ENCODE data around the gene COL18A1. TPM values are rescaled to one million over a fixed set of nuclear protein-coding genes. Genes with fewer than 3 reads are reported as not detected.

The COL18A1 gene
- total RNA-seq, 1 experiment from 2014 or later: 77.0 TPM

DNA sequence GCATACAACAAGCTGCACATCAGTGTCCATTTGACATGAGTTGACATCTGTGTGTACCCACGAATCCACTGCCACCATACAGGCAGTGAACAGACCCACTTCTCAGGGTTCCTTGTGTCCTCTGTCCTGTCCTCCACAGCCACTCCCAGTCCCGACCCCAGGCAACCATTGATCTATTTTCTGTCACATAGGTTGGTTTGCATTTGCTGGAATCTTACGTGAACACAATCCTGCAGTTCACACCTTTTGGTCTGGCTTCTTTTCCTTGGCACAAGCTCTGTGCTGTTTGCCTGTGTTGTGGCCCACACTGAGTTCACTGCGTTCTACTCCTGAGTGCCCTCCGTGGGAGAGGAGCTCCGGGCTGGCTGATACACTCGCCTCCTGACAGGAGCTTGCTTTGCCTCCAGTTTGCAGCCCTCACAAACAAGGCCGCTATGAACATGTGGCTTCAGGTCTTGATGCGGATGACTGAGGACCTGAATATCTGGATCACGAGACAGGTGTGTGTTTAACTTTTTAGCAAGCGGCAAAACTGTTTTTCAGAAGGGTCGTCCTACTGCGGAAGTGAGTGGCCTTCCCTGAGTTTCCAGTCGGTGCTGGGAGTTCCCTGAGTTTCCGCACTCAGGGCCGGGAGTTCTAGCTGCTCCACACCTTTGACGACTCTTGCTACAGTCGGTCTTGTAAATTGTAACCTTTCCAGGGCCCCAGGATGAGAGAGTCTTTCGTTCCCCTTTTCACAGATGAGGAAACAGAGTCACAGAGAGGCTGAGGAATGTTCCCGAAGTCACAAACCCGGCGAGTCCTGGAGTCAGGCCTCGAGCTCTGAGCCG, 13.0 kb upstream of the COL18A1 start:
- H3K79me2 ChIP-seq (ENCODE audit: low read length): no peaks in the 10 kb centered on the region
- TF ChIP-seq EZH2phosphoT487 (IDR thresholded peaks at IDR 0.05; ENCODE audit: borderline replicate concordance, low read length): no peak
- TF ChIP-seq, protein P1, sequence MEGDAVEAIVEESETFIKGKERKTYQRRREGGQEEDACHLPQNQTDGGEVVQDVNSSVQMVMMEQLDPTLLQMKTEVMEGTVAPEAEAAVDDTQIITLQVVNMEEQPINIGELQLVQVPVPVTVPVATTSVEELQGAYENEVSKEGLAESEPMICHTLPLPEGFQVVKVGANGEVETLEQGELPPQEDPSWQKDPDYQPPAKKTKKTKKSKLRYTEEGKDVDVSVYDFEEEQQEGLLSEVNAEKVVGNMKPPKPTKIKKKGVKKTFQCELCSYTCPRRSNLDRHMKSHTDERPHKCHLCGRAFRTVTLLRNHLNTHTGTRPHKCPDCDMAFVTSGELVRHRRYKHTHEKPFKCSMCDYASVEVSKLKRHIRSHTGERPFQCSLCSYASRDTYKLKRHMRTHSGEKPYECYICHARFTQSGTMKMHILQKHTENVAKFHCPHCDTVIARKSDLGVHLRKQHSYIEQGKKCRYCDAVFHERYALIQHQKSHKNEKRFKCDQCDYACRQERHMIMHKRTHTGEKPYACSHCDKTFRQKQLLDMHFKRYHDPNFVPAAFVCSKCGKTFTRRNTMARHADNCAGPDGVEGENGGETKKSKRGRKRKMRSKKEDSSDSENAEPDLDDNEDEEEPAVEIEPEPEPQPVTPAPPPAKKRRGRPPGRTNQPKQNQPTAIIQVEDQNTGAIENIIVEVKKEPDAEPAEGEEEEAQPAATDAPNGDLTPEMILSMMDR (conservative IDR thresholded peaks at IDR 0.05; ENCODE audit: low read depth, low read length): no peak
- no peak for TF ChIP-seq EZH2 (IDR thresholded peaks at IDR 0.05; ENCODE audit: low read length, unreplicated experiment)
- H4K20me1 ChIP-seq (ENCODE audit: low read length): no peaks in the 10 kb centered on the region
- H3K9me3 ChIP-seq (ENCODE audit: low read length): no peaks in the 10 kb centered on the region
- no peaks in the 10 kb centered on the region for H3K36me3 ChIP-seq (ENCODE audit: low read depth, low read length)
- H3K27me3 ChIP-seq (ENCODE audit: low read length): no peaks in the 10 kb centered on the region
- ChIA-PET CTCF (no interaction called here), POLR2A (ENCODE audit: unreplicated experiment) (no interaction called here)
- peaks cover 6% of the 10 kb centered on the region for H3K4me1 ChIP-seq (ENCODE audit: insufficient read depth, low read length)
- DNase-seq (no peak), ATAC-seq (no peak)
- no peak overlapping the region for H3K27ac ChIP-seq (ENCODE audit: low read length)
- no TSS peak for BruUV-seq (replicated peaks)
- H3K9me2 ChIP-seq (replicated peaks; ENCODE audit: low read length): no peaks in the 10 kb centered on the region
- H3K4me2 ChIP-seq (ENCODE audit: low read length): no peak overlapping the region
- intact Hi-C loops (cut with micrococcal nuclease): no loop called here
- H3K4me3 ChIP-seq (ENCODE audit: low read length): no peak overlapping the region
- no peak overlapping the region for H2AFZ ChIP-seq (ENCODE audit: low read length)
- H3F3A ChIP-seq (ENCODE audit: low read length, unreplicated experiment): no peaks in the 10 kb centered on the region
- no peak overlapping the region for H3K9ac ChIP-seq (ENCODE audit: low read length)

DNA sequence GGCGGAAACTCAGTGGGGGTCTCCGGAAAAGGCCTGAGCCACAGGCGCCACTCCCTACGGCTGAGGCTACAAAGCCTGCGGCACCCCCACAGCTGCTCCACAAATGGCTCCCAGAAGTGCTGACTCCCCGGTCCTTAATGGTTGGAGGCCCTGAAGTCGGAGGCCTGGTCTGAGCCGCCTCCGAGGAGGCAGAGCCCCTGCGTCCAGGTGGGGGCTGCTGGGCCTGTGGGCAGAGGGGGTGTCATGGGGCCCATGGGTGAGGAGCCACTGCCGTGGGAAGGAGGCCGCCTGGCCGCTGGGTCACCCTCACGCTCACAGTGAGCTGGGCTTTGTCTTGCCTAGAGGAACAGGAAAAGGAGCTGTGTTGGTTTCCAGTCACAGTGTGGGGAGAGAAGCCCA, 12.4 kb upstream of the COL18A1 start:
- H3K9me2 ChIP-seq (replicated peaks; ENCODE audit: low read length): no peaks in the 10 kb centered on the region
- no peaks in the 10 kb centered on the region for H4K20me1 ChIP-seq (ENCODE audit: low read length)
- no peaks in the 10 kb centered on the region for H3F3A ChIP-seq (ENCODE audit: low read length, unreplicated experiment)
- no peaks in the 10 kb centered on the region; the same call in 1 of the 2 replicates for H3K27me3 ChIP-seq (ENCODE audit: low read length)
- ChIA-PET POLR2A (ENCODE audit: unreplicated experiment) (no interaction called here), CTCF (no interaction called here)
- H3K9me3 ChIP-seq (ENCODE audit: low read length): no peaks in the 10 kb centered on the region
- H3K4me1 ChIP-seq (ENCODE audit: insufficient read depth, low read length): no peaks in the 10 kb centered on the region
- H3K27ac ChIP-seq (ENCODE audit: low read length): no peak overlapping the region
- H2AFZ ChIP-seq (ENCODE audit: low read length): no peak overlapping the region
- intact Hi-C loops (cut with micrococcal nuclease): no loop called here
- TF ChIP-seq EZH2 (IDR thresholded peaks at IDR 0.05; ENCODE audit: low read length, unreplicated experiment) (no peak), EZH2phosphoT487 (IDR thresholded peaks at IDR 0.05; ENCODE audit: borderline replicate concordance, low read length) (no peak)
- TF ChIP-seq, protein P1 (conservative IDR thresholded peaks at IDR 0.05; ENCODE audit: low read depth, low read length): no peak
- H3K4me3 ChIP-seq (ENCODE audit: low read length): no peak overlapping the region
- H3K36me3 ChIP-seq (ENCODE audit: low read depth, low read length): no peaks in the 10 kb centered on the region
- H3K4me2 ChIP-seq (ENCODE audit: low read length): no peak overlapping the region
- no peak for ATAC-seq
- no peak overlapping the region for H3K9ac ChIP-seq (ENCODE audit: low read length)
- DNase-seq: no peak
- no TSS peak for BruUV-seq (replicated peaks)
- H3K79me2 ChIP-seq (ENCODE audit: low read length): no peaks in the 10 kb centered on the region

DNA sequence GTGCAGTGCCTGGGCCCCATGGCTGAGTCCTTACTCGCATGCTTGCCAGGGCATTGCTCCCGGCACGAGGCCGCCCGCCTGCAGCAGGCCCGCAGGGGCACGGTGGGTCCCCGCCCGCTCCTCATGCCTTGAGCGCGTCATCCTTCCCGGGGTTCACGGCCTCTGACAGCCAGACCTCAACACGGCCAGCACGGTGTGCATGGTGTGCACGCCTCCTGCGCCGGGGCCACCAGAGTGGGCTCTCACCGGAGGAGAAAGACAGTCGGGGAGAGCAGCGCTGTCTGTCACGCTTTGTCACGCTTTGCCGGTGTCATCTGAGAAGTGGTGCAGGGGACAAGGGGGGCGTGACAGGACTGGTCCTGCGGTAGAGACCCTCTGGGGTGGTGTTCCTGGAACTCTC, 11.9 kb upstream of the COL18A1 start:
- H3K79me2 ChIP-seq (ENCODE audit: low read length): no peaks in the 10 kb centered on the region
- H3K9ac ChIP-seq (ENCODE audit: low read length): no peak overlapping the region
- ATAC-seq (no peak), DNase-seq (no peak)
- no peak overlapping the region for H3K27ac ChIP-seq (ENCODE audit: low read length)
- intact Hi-C loops (cut with micrococcal nuclease): no loop called here
- ChIA-PET POLR2A (ENCODE audit: unreplicated experiment) (no interaction called here), CTCF (no interaction called here)
- H3F3A ChIP-seq (ENCODE audit: low read length, unreplicated experiment): no peaks in the 10 kb centered on the region
- H3K9me2 ChIP-seq (replicated peaks; ENCODE audit: low read length): no peaks in the 10 kb centered on the region
- H3K4me1 ChIP-seq (ENCODE audit: insufficient read depth, low read length): no peaks in the 10 kb centered on the region
- no peaks in the 10 kb centered on the region for H3K36me3 ChIP-seq (ENCODE audit: low read depth, low read length)
- no peak overlapping the region for H3K4me2 ChIP-seq (ENCODE audit: low read length)
- no peak for TF ChIP-seq EZH2 (IDR thresholded peaks at IDR 0.05; ENCODE audit: low read length, unreplicated experiment)
- no peak for TF ChIP-seq EZH2phosphoT487 (IDR thresholded peaks at IDR 0.05; ENCODE audit: borderline replicate concordance, low read length)
- TF ChIP-seq, protein P1 (conservative IDR thresholded peaks at IDR 0.05; ENCODE audit: low read depth, low read length): no peak
- no peaks in the 10 kb centered on the region for H3K9me3 ChIP-seq (ENCODE audit: low read length)
- BruUV-seq (replicated peaks): no TSS peak
- no peak overlapping the region for H3K4me3 ChIP-seq (ENCODE audit: low read length)
- no peaks in the 10 kb centered on the region for H4K20me1 ChIP-seq (ENCODE audit: low read length)
- no peaks in the 10 kb centered on the region; the same call in 1 of the 2 replicates for H3K27me3 ChIP-seq (ENCODE audit: low read length)
- H2AFZ ChIP-seq (ENCODE audit: low read length): no peak overlapping the region
